GM20000 (cell line): ENCODE measurements around the gene ADNP2.

Experiments
- DNase-seq: peaks from one replicate; pipeline ENCODE4 v3.0.0; 2012; ENCODE audit warnings: low spot score
- TF ChIP-seq, protein P1 (sequence below): IDR thresholded peaks from 2 replicates; pipeline ENCODE4 v1.5.1; 2012; ENCODE audit warnings: mild to moderate bottlenecking, control low read depth; ENCODE audit errors: extremely low read depth, missing control alignments

Gene ADNP2

GRCh38 chr18:80132180-80132812 is 23.2 kb downstream of the ADNP2 start:
- no peak for DNase-seq
- TF ChIP-seq, protein P1, sequence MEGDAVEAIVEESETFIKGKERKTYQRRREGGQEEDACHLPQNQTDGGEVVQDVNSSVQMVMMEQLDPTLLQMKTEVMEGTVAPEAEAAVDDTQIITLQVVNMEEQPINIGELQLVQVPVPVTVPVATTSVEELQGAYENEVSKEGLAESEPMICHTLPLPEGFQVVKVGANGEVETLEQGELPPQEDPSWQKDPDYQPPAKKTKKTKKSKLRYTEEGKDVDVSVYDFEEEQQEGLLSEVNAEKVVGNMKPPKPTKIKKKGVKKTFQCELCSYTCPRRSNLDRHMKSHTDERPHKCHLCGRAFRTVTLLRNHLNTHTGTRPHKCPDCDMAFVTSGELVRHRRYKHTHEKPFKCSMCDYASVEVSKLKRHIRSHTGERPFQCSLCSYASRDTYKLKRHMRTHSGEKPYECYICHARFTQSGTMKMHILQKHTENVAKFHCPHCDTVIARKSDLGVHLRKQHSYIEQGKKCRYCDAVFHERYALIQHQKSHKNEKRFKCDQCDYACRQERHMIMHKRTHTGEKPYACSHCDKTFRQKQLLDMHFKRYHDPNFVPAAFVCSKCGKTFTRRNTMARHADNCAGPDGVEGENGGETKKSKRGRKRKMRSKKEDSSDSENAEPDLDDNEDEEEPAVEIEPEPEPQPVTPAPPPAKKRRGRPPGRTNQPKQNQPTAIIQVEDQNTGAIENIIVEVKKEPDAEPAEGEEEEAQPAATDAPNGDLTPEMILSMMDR, result no peak

- TF ChIP-seq, protein P1, result no peak
Observed at GRCh38 chr18:80133124-80133523, 24.1 kb downstream of the ADNP2 start.

GRCh38 chr18:80135136-80135535 is 26.1 kb downstream of the ADNP2 start:
- TF ChIP-seq, protein P1, result no peak
- no peak for DNase-seq

More at GRCh38 chr18:80133124-80133523, 24.1 kb downstream of the ADNP2 start:
- no peak for DNase-seq

GRCh38 chr18:80136679-80137078 is 27.6 kb downstream of the ADNP2 start:
- TF ChIP-seq, protein P1, result no peak
- DNase-seq, result no peak

DNA sequence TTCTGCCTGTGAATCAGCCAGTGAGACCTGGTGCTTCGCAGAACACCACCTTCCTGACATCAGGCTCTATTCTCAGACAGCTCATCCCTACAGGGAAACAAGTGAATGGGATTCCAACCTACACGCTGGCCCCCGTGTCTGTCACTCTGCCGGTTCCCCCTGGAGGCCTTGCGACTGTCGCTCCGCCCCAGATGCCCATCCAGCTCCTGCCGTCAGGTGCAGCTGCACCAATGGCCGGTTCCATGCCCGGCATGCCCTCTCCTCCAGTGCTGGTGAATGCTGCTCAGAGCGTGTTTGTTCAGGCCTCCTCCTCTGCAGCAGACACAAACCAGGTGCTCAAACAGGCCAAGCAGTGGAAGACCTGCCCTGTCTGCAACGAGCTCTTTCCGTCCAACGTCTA is 28.1 kb downstream of the ADNP2 start:
- TF ChIP-seq, protein P1, result no peak
- no peak for DNase-seq

- TF ChIP-seq, protein P1, result no peak
- DNase-seq, result no peak
Observed at GRCh38 chr18:80137976-80138375, 28.9 kb downstream of the ADNP2 start.

DNA sequence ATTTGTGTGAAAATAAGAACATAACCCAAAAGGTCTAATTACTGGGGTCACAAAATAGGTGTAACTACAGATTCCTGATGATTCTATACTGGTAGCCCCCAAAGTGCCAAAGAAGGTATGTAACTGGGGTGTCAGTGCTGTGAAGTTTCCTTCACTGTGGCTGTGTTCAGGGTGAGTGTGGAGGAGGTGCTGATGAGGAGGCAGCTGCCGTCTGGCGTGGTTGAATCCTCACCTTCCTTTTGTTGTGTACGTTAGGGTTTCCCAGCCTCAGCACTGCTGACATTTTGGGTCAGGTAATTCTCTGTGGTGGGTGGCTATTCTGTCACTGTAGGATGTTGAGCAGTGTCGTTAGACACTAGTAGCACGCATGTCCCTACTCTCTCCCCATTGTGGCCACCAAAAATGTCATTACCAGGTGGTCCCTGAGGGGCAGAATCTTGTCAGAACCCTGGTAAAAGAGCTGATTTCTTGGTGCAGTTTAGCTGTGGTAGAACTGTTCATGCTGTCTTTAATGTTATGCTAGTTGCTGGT is 31.5 kb downstream of the ADNP2 start:
- TF ChIP-seq, protein P1, result no peak
- no peak for DNase-seq
